Thoracic aorta (tissue), 2 donors: ENCODE results near the gene CTIF. TPM values are rescaled to one million over a fixed set of nuclear protein-coding genes. Genes with fewer than 3 reads are reported as not detected.

Experiments
- ATAC-seq: fragments of 150-250 bp; one replicate; pipeline ENCODE4 v1.8.0; 2017; ENCODE audit warnings: low read depth; ENCODE audit not compliant: insufficient number of reproducible peaks, low FRiP score
- DNase-seq: peaks from one replicate; pipeline ENCODE4 v3.0.0-alpha.2; 2020; ENCODE audit warnings: low spot score
- H3K27ac ChIP-seq, 2 donors: fragments of 200-600 bp; sonication (generic); 1 replicate in 1 of 2; 2 replicates in 1 of 2; pipeline ENCODE4 v1.5.1; 2016; ENCODE audit warnings: mild to moderate bottlenecking in 2 of 2, moderate library complexity in 2 of 2
- H3K27me3 ChIP-seq: fragments of 200-600 bp; sonication (generic); replicated peaks from 2 replicates; pipeline ENCODE4 v1.6.0; 2016; ENCODE audit warnings: mild to moderate bottlenecking; ENCODE audit not compliant: insufficient read depth
- H3K36me3 ChIP-seq: fragments of 200-600 bp; sonication (generic); one replicate; pipeline ENCODE4 v1.5.1; 2016
- H3K4me1 ChIP-seq, 2 donors: fragments of 200-600 bp; sonication (generic); 1 replicate in 1 of 2; 2 replicates in 1 of 2; pipeline versions ENCODE4 v1.5.1 to v1.6.0; 2016; ENCODE audit warnings: low read depth in 2 of 2, mild to moderate bottlenecking in 1 of 2; ENCODE audit not compliant: control insufficient read depth in 1 of 2
- H3K4me3 ChIP-seq: fragments of 200-600 bp; sonication (generic); 2 replicates; pipeline ENCODE4 v1.5.1; 2016; ENCODE audit warnings: mild to moderate bottlenecking
- H3K9me3 ChIP-seq: fragments of 200-600 bp; sonication (generic); 2 replicates; pipeline ENCODE4 v1.5.1; 2016
- total RNA-seq, 2 donors: library from RNA; depleted of rRNA; stranded (reverse); fragments of >200 nt; gene quantifications; one replicate each; pipeline versions ENCODE4 v1.1.0 to v1.2.3, GENCODE V29; 2016
- TF ChIP-seq, protein P1 (sequence below): fragments of 200-600 bp; sonication (generic); IDR thresholded peaks from one replicate; pipeline ENCODE4 v1.5.1; 2019; ENCODE audit warnings: antibody characterized with exemption

CTIF gene
- total RNA-seq, 2 donors from 2014 or later, result 63.3 to 125 TPM

GRCh38 chr18:48794251-48794970 is 255.6 kb downstream of the CTIF start:
- Histone ChIP-seq H3K27ac (peak overlapping the region in 1 of 2 donors; percentile 15), H3K4me3 (no peak overlapping the region), H3K4me1 (peaks cover 15 to 50% of the 10 kb centered on the region in 2 donors), H3K9me3 (no peaks in the 10 kb centered on the region), H3K36me3 (no peaks in the 10 kb centered on the region), H3K27me3 (no peaks in the 10 kb centered on the region)
- TF ChIP-seq, protein P1, sequence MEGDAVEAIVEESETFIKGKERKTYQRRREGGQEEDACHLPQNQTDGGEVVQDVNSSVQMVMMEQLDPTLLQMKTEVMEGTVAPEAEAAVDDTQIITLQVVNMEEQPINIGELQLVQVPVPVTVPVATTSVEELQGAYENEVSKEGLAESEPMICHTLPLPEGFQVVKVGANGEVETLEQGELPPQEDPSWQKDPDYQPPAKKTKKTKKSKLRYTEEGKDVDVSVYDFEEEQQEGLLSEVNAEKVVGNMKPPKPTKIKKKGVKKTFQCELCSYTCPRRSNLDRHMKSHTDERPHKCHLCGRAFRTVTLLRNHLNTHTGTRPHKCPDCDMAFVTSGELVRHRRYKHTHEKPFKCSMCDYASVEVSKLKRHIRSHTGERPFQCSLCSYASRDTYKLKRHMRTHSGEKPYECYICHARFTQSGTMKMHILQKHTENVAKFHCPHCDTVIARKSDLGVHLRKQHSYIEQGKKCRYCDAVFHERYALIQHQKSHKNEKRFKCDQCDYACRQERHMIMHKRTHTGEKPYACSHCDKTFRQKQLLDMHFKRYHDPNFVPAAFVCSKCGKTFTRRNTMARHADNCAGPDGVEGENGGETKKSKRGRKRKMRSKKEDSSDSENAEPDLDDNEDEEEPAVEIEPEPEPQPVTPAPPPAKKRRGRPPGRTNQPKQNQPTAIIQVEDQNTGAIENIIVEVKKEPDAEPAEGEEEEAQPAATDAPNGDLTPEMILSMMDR, result no peak
- DNase-seq (peak; percentile 0), ATAC-seq (no peak)

DNA sequence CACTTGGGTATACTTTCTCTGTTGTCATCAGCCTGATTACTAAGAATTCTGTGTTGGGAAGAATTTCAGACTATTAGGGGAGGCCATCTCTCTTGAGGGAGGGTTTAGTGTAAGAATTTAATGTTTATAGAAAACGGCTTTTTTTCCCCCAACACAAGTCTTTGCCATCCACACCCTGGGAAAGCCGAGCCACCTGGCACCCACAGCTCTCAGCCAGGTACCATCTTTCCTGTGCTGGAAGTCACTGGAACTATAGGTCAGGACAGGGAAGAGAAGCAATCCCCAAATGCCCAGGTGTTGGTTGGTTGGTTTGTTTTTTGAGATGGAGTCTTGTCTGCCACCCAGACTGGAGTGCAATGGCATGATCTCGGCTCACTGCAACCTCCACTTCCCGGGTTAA is 256.9 kb downstream of the CTIF start:
- Histone ChIP-seq H3K4me3 (no peak overlapping the region), H3K27me3 (no peaks in the 10 kb centered on the region), H3K27ac (no peak overlapping the region), H3K9me3 (no peaks in the 10 kb centered on the region), H3K36me3 (no peaks in the 10 kb centered on the region), H3K4me1 (peaks cover 4 to 48% of the 10 kb centered on the region in 2 donors)
- ATAC-seq (no peak), DNase-seq (peak; percentile 1)
- TF ChIP-seq, protein P1, result no peak

DNA sequence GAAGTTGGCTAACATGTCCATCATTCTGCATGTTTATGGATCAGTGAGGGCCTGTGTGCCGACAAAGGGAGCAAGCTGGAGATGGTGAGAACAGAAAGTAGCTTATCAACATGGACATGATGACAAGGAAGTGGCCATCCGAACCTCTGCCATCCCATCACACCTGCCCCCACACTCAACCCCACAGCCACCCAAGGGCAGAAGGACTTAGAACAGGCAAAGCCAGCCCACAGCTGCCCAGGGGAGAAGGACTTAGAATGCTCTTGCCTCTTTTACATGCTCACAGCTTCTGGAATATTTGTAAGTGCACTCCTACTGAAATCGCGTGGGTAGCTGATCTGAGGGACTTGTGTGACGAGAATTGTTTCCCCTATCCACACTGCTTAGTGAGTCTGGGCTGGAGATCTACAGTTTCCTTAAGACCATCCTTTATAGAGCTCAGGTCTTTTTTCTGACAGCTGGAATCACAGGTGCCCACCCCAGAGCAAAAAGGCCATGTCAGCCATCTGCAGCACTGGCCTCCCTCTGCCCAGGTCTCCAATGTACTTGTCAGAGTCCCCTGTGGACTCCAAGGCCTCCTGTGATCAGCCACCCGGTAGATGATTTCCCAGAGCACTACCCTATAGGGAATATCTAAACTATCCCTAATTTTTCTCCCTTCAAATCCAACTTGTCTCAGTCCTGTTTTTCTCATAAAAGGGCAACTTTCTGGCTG is 257.8 kb downstream of the CTIF start:
- Histone ChIP-seq H3K9me3 (no peaks in the 10 kb centered on the region), H3K36me3 (no peaks in the 10 kb centered on the region), H3K4me1 (peaks cover 8 to 49% of the 10 kb centered on the region in 2 donors), H3K27me3 (no peaks in the 10 kb centered on the region), H3K4me3 (no peak overlapping the region), H3K27ac (peak overlapping the region; percentile 12 to 37)
- TF ChIP-seq, protein P1, result no peak
- ATAC-seq (no peak), DNase-seq (peak; percentile 1)

GRCh38 chr18:48797841-48798255 is 259.0 kb downstream of the CTIF start:
- peak overlapping the region; percentile 18 to 50 for H3K27ac ChIP-seq
- no peak for ATAC-seq
- peaks cover 19 to 61% of the 10 kb centered on the region in 2 donors for H3K4me1 ChIP-seq
- H3K27me3 ChIP-seq, result no peaks in the 10 kb centered on the region
- TF ChIP-seq, protein P1, result no peak
- peak; percentile 1 for DNase-seq
- H3K9me3 ChIP-seq, result no peaks in the 10 kb centered on the region
- H3K36me3 ChIP-seq, result no peaks in the 10 kb centered on the region
- H3K4me3 ChIP-seq, result no peak overlapping the region
